Loucy (cell line): ENCODE data around the gene LGALS1.

Source experiments
- EZH2phosphoT487 ChIP-seq: fragments of 200-600 bp; IDR thresholded peaks from 2 replicates; pipeline ENCODE4 v1.6.1; 2018; ENCODE audit warnings: antibody characterized with exemption, mild to moderate bottlenecking, moderate library complexity, borderline replicate concordance
- TF ChIP-seq, protein P1 (sequence below): fragments of 200-600 bp; sonication (generic); conservative IDR thresholded peaks from 2 replicates; pipeline ENCODE4 v1.5.1; 2014; ENCODE audit warnings: mild to moderate bottlenecking, antibody characterized with exemption, low read length

DNA sequence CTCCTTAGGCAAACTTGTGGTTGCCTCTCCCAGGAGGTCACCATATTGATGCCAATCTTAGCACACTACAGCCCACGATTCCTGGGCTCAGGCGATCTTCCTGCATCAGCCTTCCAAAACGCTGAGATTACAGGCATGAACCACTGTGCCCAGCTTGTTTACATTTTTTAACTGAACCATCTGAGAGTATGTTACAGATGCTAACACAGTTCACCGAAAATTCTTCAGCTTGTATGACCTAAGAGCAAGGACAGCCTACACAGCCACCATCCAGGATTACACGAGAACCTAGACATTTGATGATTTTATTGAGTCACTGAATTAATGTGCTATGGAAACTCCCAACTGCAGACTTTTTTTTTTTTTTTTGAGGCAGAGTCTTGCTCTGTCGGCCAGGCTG lies 5.8 kb upstream of the LGALS1 start:
- TF ChIP-seq, protein P1, sequence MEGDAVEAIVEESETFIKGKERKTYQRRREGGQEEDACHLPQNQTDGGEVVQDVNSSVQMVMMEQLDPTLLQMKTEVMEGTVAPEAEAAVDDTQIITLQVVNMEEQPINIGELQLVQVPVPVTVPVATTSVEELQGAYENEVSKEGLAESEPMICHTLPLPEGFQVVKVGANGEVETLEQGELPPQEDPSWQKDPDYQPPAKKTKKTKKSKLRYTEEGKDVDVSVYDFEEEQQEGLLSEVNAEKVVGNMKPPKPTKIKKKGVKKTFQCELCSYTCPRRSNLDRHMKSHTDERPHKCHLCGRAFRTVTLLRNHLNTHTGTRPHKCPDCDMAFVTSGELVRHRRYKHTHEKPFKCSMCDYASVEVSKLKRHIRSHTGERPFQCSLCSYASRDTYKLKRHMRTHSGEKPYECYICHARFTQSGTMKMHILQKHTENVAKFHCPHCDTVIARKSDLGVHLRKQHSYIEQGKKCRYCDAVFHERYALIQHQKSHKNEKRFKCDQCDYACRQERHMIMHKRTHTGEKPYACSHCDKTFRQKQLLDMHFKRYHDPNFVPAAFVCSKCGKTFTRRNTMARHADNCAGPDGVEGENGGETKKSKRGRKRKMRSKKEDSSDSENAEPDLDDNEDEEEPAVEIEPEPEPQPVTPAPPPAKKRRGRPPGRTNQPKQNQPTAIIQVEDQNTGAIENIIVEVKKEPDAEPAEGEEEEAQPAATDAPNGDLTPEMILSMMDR: no peak
- no peak for TF ChIP-seq EZH2phosphoT487
